Hepatocyte (in vitro differentiated cells): ENCODE results near the gene FLT1.

Experiments
- CTCF ChIP-seq: fragments of 200-600 bp; sonication (generic); IDR thresholded peaks from 2 replicates; pipeline ENCODE4 v1.5.1; 2016; ENCODE audit warnings: antibody characterized with exemption, mild to moderate bottlenecking; ENCODE audit not compliant: poor library complexity
- EZH2 ChIP-seq: fragments of 200-600 bp; sonication (generic); IDR thresholded peaks from 2 replicates; pipeline ENCODE4 v1.6.1; 2016; ENCODE audit warnings: antibody characterized with exemption, mild to moderate bottlenecking, borderline replicate concordance
- EZH2phosphoT487 ChIP-seq: fragments of 200-600 bp; sonication (generic); IDR thresholded peaks from one replicate; pipeline ENCODE4 v1.6.1; 2018; ENCODE audit warnings: antibody characterized with exemption, mild to moderate bottlenecking, low read depth, moderate library complexity; ENCODE audit not compliant: unreplicated experiment, severe bottlenecking

GRCh38 chr13:28301839-28302238 lies 193.1 kb downstream of the FLT1 start:
- TF ChIP-seq CTCF (no peak), EZH2phosphoT487 (no peak), EZH2 (no peak)
